CD4-positive, alpha-beta T cell treated with Interleukin-15 for 4 hours (primary cell): ENCODE data around the gene ZPR1.
"Not testable (repeated sequence)": the region's sequence is repeated elsewhere in the genome, so short reads cannot be mapped to it uniquely, and the experiment has no call there.

Experiments used
- DNase-seq: peaks from one replicate; pipeline ENCODE4 v3.0.0-alpha.2; 2020; ENCODE audit warnings: low spot score

Gene ZPR1

GRCh38 chr11:116787786-116788486, at the start of gene ZPR1:
ZPR1 (minus strand) TSS chr11:116788023; CDS start chr11:116787990, 33 bp downstream.
- DNase-seq = peak; percentile 80

- no peak for DNase-seq
Measured at GRCh38 chr11:116836632-116836991, 48.8 kb upstream of the ZPR1 start.

- peak; percentile 78 for DNase-seq
Measured at GRCh38 chr11:116835791-116836631, 48.2 kb upstream of the ZPR1 start.

GRCh38 chr11:116835042-116835772, 47.4 kb upstream of the ZPR1 start:
- DNase-seq = no peak

- not testable (repeated sequence) for DNase-seq
Measured at GRCh38 chr11:116834535-116835041, 46.8 kb upstream of the ZPR1 start.

- no peak for DNase-seq
Measured at GRCh38 chr11:116833816-116834534, 46.2 kb upstream of the ZPR1 start.

GRCh38 chr11:116833491-116833815, 45.6 kb upstream of the ZPR1 start:
- no peak for DNase-seq

- DNase-seq = no peak
Measured at GRCh38 chr11:116832350-116833290, 44.8 kb upstream of the ZPR1 start.

- no peak for DNase-seq
Measured at GRCh38 chr11:116831790-116832349, 44.0 kb upstream of the ZPR1 start.

GRCh38 chr11:116830184-116830912, 42.5 kb upstream of the ZPR1 start:
- DNase-seq = no peak

GRCh38 chr11:116829525-116830183, 41.8 kb upstream of the ZPR1 start, which contains the start of gene APOC3:
APOC3 (plus strand) TSS chr11:116829907; CDS start chr11:116830583, 676 bp downstream.
- no peak for DNase-seq

GRCh38 chr11:116828632-116829524, 41.1 kb upstream of the ZPR1 start:
- DNase-seq = no peak

- DNase-seq = no peak
Measured at GRCh38 chr11:116827461-116827860, 39.6 kb upstream of the ZPR1 start.

- no peak for DNase-seq
Measured at GRCh38 chr11:116826751-116827431, 39.1 kb upstream of the ZPR1 start.

- DNase-seq = no peak
Measured at GRCh38 chr11:116825854-116826750, 38.3 kb upstream of the ZPR1 start.

- no peak for DNase-seq
Measured at GRCh38 chr11:116825434-116825833, 37.6 kb upstream of the ZPR1 start.
